A375 (cell line): ENCODE data around the gene RRP15. TPM values are rescaled to one million over a fixed set of nuclear protein-coding genes. Genes with fewer than 3 reads are reported as not detected.

Source experiments
- small RNA-seq: library from RNA; depleted of rRNA; stranded (forward); fragments of <200 nt; gene quantifications from one replicate; pipeline ENCODE3, GENCODE V24; 2014
- total RNA-seq: library from RNA; depleted of rRNA; stranded (reverse); fragments of >200 nt; shearing (Covaris generic); gene quantifications from 2 replicates; pipeline ENCODE4 v1.2.3, GENCODE V29; 2014; rRNA removed

The RRP15 gene
- total RNA-seq: 32.3 and 37.2 TPM in 2 replicates

GRCh38 chr1:218284917-218285635, at the start of gene RRP15:
TSS of gene RRP15 (plus strand) at chr1:218285293. CDS start at chr1:218285317, 24 bp downstream.

GRCh38 chr1:218344814-218345672, 60.0 kb downstream of the RRP15 start, which contains the start of gene TGFB2:
TSS of gene TGFB2 (plus strand) at chr1:218345336. CDS start at chr1:218346702, 1,366 bp downstream.

Small RNA genes lying within 50 kb of the gene (small RNA-seq; reads per million reads assigned to genes)
- gene AC096638.1: not detected

Other genes with a start within 250 kb of the RRP15 start
- 0.68 and 0.88 TPM in 2 replicates for gene TGFB2, start 60.0 kb downstream of the RRP15 start, total RNA-seq